Fibroblast of gingiva (primary cell): Measurements from ENCODE around the gene TRMT6.

ENCODE experiments used
- DNase-seq: peaks from one replicate; pipeline ENCODE4 v3.0.0-alpha.2; 2011; ENCODE audit warnings: low read depth

TRMT6 gene

GRCh38 chr20:5899444-5899843 is 50.9 kb downstream of the TRMT6 start:
- DNase-seq, result no peak

GRCh38 chr20:5895626-5896025 is 54.7 kb downstream of the TRMT6 start:
- no peak for DNase-seq

GRCh38 chr20:5893621-5894020 is 56.7 kb downstream of the TRMT6 start:
- DNase-seq, result no peak

GRCh38 chr20:5893052-5893451 is 57.3 kb downstream of the TRMT6 start:
- no peak for DNase-seq

- DNase-seq, result no peak
Measured at GRCh38 chr20:5890773-5891441, 59.4 kb downstream of the TRMT6 start.

- no peak for DNase-seq
Measured at GRCh38 chr20:5888041-5888440, 62.3 kb downstream of the TRMT6 start.

- no peak for DNase-seq
Measured at GRCh38 chr20:5887386-5887785, 62.9 kb downstream of the TRMT6 start.
